Chondrocyte (in vitro differentiated cells): ENCODE data around the gene PPAT. TPM values are rescaled to one million over a fixed set of nuclear protein-coding genes. Genes with fewer than 3 reads are reported as not detected.
"Not testable (repeated sequence)": the region's sequence is repeated elsewhere in the genome, so short reads cannot be mapped to it uniquely, and the experiment has no call there.

Experiments used
- DNase-seq: peaks from one replicate; pipeline ENCODE4 v3.0.0; 2021; ENCODE audit warnings: mixed read lengths, low spot score
- H3K27ac Mint-ChIP-seq: one replicate; pipeline ENCODE4 v1.8.0; 2021; ENCODE audit warnings: mild to moderate bottlenecking, moderate library complexity, mixed read lengths; ENCODE audit not compliant: unreplicated experiment
- H3K27me3 Mint-ChIP-seq: 2 replicates; pipeline ENCODE4 v1.8.0; 2021; ENCODE audit warnings: low read depth, mixed read lengths
- H3K36me3 Mint-ChIP-seq: 2 replicates; pipeline ENCODE4 v1.8.0; 2021; ENCODE audit warnings: low read depth, mixed read lengths
- H3K4me1 Mint-ChIP-seq: 2 replicates; pipeline ENCODE4 v1.8.0; 2021; ENCODE audit warnings: low read depth, mild to moderate bottlenecking, mixed read lengths
- H3K4me3 Mint-ChIP-seq: one replicate; pipeline ENCODE4 v1.8.0; 2021; ENCODE audit warnings: mild to moderate bottlenecking, moderate library complexity, mixed read lengths; ENCODE audit not compliant: unreplicated experiment
- H3K9me3 Mint-ChIP-seq: 2 replicates; pipeline ENCODE4 v1.8.0; 2021; ENCODE audit warnings: low read depth, mixed read lengths
- CTCF ChIP-seq: fragments of 200-600 bp; sonication (generic); IDR thresholded peaks from 2 replicates; pipeline ENCODE4 v1.5.0; 2021; ENCODE audit warnings: antibody characterized with exemption, mild to moderate bottlenecking, moderate library complexity
- total RNA-seq: library from RNA; stranded (reverse); gene quantifications from 3 replicates; pipeline ENCODE4 v1.2.1, GENCODE V29; 2021

The PPAT gene
- total RNA-seq, 1 donor from 2014 or later: 12.2 TPM

- H3K9me3 Mint-ChIP-seq: no peaks in the 10 kb centered on the region
- no peak for DNase-seq
- H3K4me3 Mint-ChIP-seq: no peak overlapping the region
- H3K27ac Mint-ChIP-seq: no peak overlapping the region
- H3K36me3 Mint-ChIP-seq: peaks cover 13% of the 10 kb centered on the region
- no peaks in the 10 kb centered on the region for H3K4me1 Mint-ChIP-seq
- H3K27me3 Mint-ChIP-seq: no peaks in the 10 kb centered on the region
- no peak for TF ChIP-seq CTCF
These were observed 62.6 kb downstream of the PPAT start for GRCh38 chr4:56372774-56373173.

- TF ChIP-seq CTCF: no peak
- no peak for DNase-seq
- Mint-ChIP-seq H3K27me3 (no peaks in the 10 kb centered on the region), H3K9me3 (no peaks in the 10 kb centered on the region), H3K4me3 (no peak overlapping the region), H3K36me3 (peaks cover 10% of the 10 kb centered on the region), H3K27ac (peak overlapping the region; percentile 50), H3K4me1 (no peaks in the 10 kb centered on the region)
These were observed 63.8 kb downstream of the PPAT start for GRCh38 chr4:56371426-56372220.

- no peaks in the 10 kb centered on the region for H3K4me1 Mint-ChIP-seq
- H3K4me3 Mint-ChIP-seq: no peak overlapping the region
- H3K9me3 Mint-ChIP-seq: peaks cover 2% of the 10 kb centered on the region
- H3K27me3 Mint-ChIP-seq: no peaks in the 10 kb centered on the region
- TF ChIP-seq CTCF: no peak
- DNase-seq: no peak
- peaks cover 11% of the 10 kb centered on the region for H3K36me3 Mint-ChIP-seq
- H3K27ac Mint-ChIP-seq: no peak overlapping the region
These were observed 65.0 kb downstream of the PPAT start for GRCh38 chr4:56370377-56370776.

GRCh38 chr4:56362981-56363380 is 72.4 kb downstream of the PPAT start:
- not testable (repeated sequence) for H3K4me3 Mint-ChIP-seq, H3K27me3 Mint-ChIP-seq, H3K27ac Mint-ChIP-seq, H3K9me3 Mint-ChIP-seq, H3K4me1 Mint-ChIP-seq, DNase-seq
- H3K36me3 Mint-ChIP-seq: peaks cover 15% of the 10 kb centered on the region

- H3K27me3 Mint-ChIP-seq: no peaks in the 10 kb centered on the region
- no peak for DNase-seq
- peaks cover 5% of the 10 kb centered on the region for H3K9me3 Mint-ChIP-seq
- TF ChIP-seq CTCF: no peak
- H3K27ac Mint-ChIP-seq: no peak overlapping the region
- peaks cover 14% of the 10 kb centered on the region for H3K36me3 Mint-ChIP-seq
- H3K4me1 Mint-ChIP-seq: no peaks in the 10 kb centered on the region
- H3K4me3 Mint-ChIP-seq: no peak overlapping the region
These were observed 75.3 kb downstream of the PPAT start for GRCh38 chr4:56360071-56360470.

- no peak for DNase-seq
- no peaks in the 10 kb centered on the region for H3K27me3 Mint-ChIP-seq
- no peak overlapping the region for H3K27ac Mint-ChIP-seq
- peaks cover 6% of the 10 kb centered on the region for H3K36me3 Mint-ChIP-seq
- H3K4me1 Mint-ChIP-seq: no peaks in the 10 kb centered on the region
- no peaks in the 10 kb centered on the region for H3K9me3 Mint-ChIP-seq
- H3K4me3 Mint-ChIP-seq: no peak overlapping the region
- TF ChIP-seq CTCF: no peak
These were observed 78.8 kb downstream of the PPAT start for GRCh38 chr4:56356650-56357049.
